Lung (tissue), 12 donors: ENCODE measurements around the gene INSRR. TPM values are rescaled to one million over a fixed set of nuclear protein-coding genes. Genes with fewer than 3 reads are reported as not detected.

Experiments
- ATAC-seq: fragments of 200-7000 bp; cut with Tn5 transposase; one replicate; pipeline ENCODE4 v1.9.1; 2020; ENCODE audit warnings: moderate number of reproducible peaks; ENCODE audit not compliant: insufficient read depth, low FRiP score
- DNase-seq, 3 donors: peaks; one replicate each; pipeline ENCODE4 v3.0.0-alpha.2; 2013 to 2017
- H3K27ac ChIP-seq, 2 donors: one replicate each; pipeline ENCODE4 v1.5.1; 2013; ENCODE audit warnings: mild to moderate bottlenecking in 2 of 2, moderate library complexity in 2 of 2, control low read depth in 1 of 2, inconsistent platforms in 1 of 2, low read depth in 1 of 2, low read length in 1 of 2
- H3K27me3 ChIP-seq, 3 donors: one replicate each; pipeline ENCODE4 v1.5.1; 2013; ENCODE audit warnings: low read length in 2 of 3; ENCODE audit not compliant: control insufficient read depth in 3 of 3, insufficient read depth in 3 of 3
- H3K36me3 ChIP-seq, 4 donors: one replicate each; pipeline ENCODE4 v1.5.1; 2013; ENCODE audit warnings: low read length in 4 of 4, mild to moderate bottlenecking in 1 of 4, moderate library complexity in 1 of 4; ENCODE audit not compliant: control insufficient read depth in 4 of 4, insufficient read depth in 4 of 4
- H3K4me1 ChIP-seq, 5 donors: one replicate each; pipeline ENCODE4 v1.5.1; 2013; ENCODE audit warnings: low read length in 5 of 5, mild to moderate bottlenecking in 2 of 5, moderate library complexity in 1 of 5; ENCODE audit not compliant: control insufficient read depth in 5 of 5, insufficient read depth in 5 of 5
- H3K4me3 ChIP-seq: one replicate; pipeline ENCODE4 v1.5.1; 2013; ENCODE audit warnings: mild to moderate bottlenecking, control low read depth, moderate library complexity
- H3K9ac ChIP-seq, 2 donors: one replicate each; pipeline ENCODE4 v1.5.1; 2013; ENCODE audit warnings: low read length in 2 of 2, control low read depth in 1 of 2; ENCODE audit not compliant: insufficient read depth in 1 of 2
- H3K9me3 ChIP-seq, 4 donors: one replicate each; pipeline ENCODE4 v1.5.1; 2013; ENCODE audit warnings: low read length in 3 of 4, mild to moderate bottlenecking in 1 of 4, moderate library complexity in 1 of 4; ENCODE audit not compliant: control insufficient read depth in 4 of 4, insufficient read depth in 3 of 4
- CTCF ChIP-seq: IDR thresholded peaks from 2 replicates; pipeline ENCODE4 v1.5.1; 2012; ENCODE audit warnings: mild to moderate bottlenecking; ENCODE audit errors: control extremely low read depth, extremely low read depth
- WGBS, 2 donors: extraction: QIAGEN DNeasy Blood & Tissue Kit; methylation state at CpG; one replicate each; pipeline ENCODE4 v1.1.7; 2013; 5-methylcytosine and 5-hydroxymethylcytosine counted together
- polyA plus RNA-seq, 2 donors: library from polyadenylated mRNA; stranded (reverse); fragments of 200-250 nt; gene quantifications; one replicate each; pipeline ENCODE4 v1.2.1, GENCODE V29; 2013
- total RNA-seq, 2 donors: library from RNA; depleted of rRNA in 1 of 2; stranded (reverse); fragments of >200 nt in 1 of 2; gene quantifications; one replicate each; pipeline ENCODE4 v1.2.1, GENCODE V29; 2014 to 2021
- donor health status: control.
- donor health status: control.
- donor health status: Bipolar disorder and iron deficiency.
- donor health status: healthy.
- donor health status: DM: yes; HTN: yes; CAD: no.

INSRR gene
- total and polyA plus RNA-seq, 4 donors, result not detected

- H3K27me3 ChIP-seq, result peaks cover 0 to 10% (median 0%) of the 10 kb centered on the region in 3 donors
Observed at GRCh38 chr1:156889802-156890580, 31.1 kb upstream of the INSRR start.

GRCh38 chr1:156887734-156888133 lies 28.8 kb upstream of the INSRR start:
- no peak overlapping the region for H3K4me3 ChIP-seq
- H3K27me3 ChIP-seq, result peaks cover 0 to 10% (median 0%) of the 10 kb centered on the region in 3 donors
- no peak for ATAC-seq

More at GRCh38 chr1:156889802-156890580, 31.1 kb upstream of the INSRR start:
- no peak overlapping the region for H3K9ac ChIP-seq
- H3K4me1 ChIP-seq, result peaks cover 0 to 37% (median 6%) of the 10 kb centered on the region in 5 donors
- H3K36me3 ChIP-seq, result no peaks in the 10 kb centered on the region
- WGBS, 2 donors, result 44 to 46% methylated on average over 8 of the region's 8 CpGs
- peak; percentile 79 to 87 (median 86) for DNase-seq
- TF ChIP-seq CTCF, result peak; percentile 72
- H3K4me3 ChIP-seq, result no peak overlapping the region
- peak; percentile 42 for ATAC-seq
- H3K9me3 ChIP-seq, result no peaks in the 10 kb centered on the region
- no peak overlapping the region for H3K27ac ChIP-seq

GRCh38 chr1:156887317-156887716 lies 28.4 kb upstream of the INSRR start:
- H3K36me3 ChIP-seq, result no peaks in the 10 kb centered on the region
- no peak for TF ChIP-seq CTCF
- ATAC-seq (no peak), DNase-seq (peak in 1 of 3 donors; percentile 34)
- H3K4me3 ChIP-seq, result no peak overlapping the region
- no peak overlapping the region for H3K9ac ChIP-seq
- no peak overlapping the region for H3K27ac ChIP-seq
- WGBS, 2 donors, result 28 to 44% methylated on average over 3 of the region's 3 CpGs
- peaks cover 0 to 27% (median 4%) of the 10 kb centered on the region in 5 donors for H3K4me1 ChIP-seq
- H3K27me3 ChIP-seq, result peaks cover 0 to 7% (median 0%) of the 10 kb centered on the region in 3 donors
- no peaks in the 10 kb centered on the region for H3K9me3 ChIP-seq

More at GRCh38 chr1:156887734-156888133, 28.8 kb upstream of the INSRR start:
- no peak for DNase-seq
- TF ChIP-seq CTCF, result no peak
- 44 to 60% methylated on average over 6 of the region's 6 CpGs for WGBS, 2 donors
- no peak overlapping the region for H3K27ac ChIP-seq
- peaks cover 0 to 28% (median 4%) of the 10 kb centered on the region in 5 donors for H3K4me1 ChIP-seq
- H3K36me3 ChIP-seq, result no peaks in the 10 kb centered on the region
- H3K9me3 ChIP-seq, result no peaks in the 10 kb centered on the region
- no peak overlapping the region for H3K9ac ChIP-seq
